GM12878 (cell line): ENCODE measurements around the gene CDKL4. TPM values are rescaled to one million over a fixed set of nuclear protein-coding genes. Genes with fewer than 3 reads are reported as not detected.

ENCODE experiments used
- ATAC-seq: fragments of 200-7000 bp; cut with Tn5 transposase; 3 replicates; pipeline ENCODE4 v1.9.1; 2020; ENCODE audit warnings: mild to moderate bottlenecking, moderate library complexity
- BruUV-seq: library from RNA; stranded (reverse); fragments of 400-500 nt; replicated peaks from 2 replicates; lab custom pipeline; 2021; lab: Mats Ljungman, UMichigan
- CTCF ChIA-PET: fragments of 300-600 bp; sonication (Branson Sonifier 250); formaldehyde crosslinking; extraction: SDS; loops from one replicate; lab custom pipeline; 2021; ENCODE audit warnings: inconsistent platforms; lab: Yijun Ruan, JAX
- POLR2A ChIA-PET: fragments of 350-600 bp; formaldehyde crosslinking; extraction: SDS; loops from one replicate; lab custom pipeline; 2021; ENCODE audit warnings: inconsistent platforms; lab: Charles Lee
- RAD21 ChIA-PET: fragments of 300-600 bp; sonication (Branson Sonifier 250); formaldehyde crosslinking; loops from one replicate; lab custom pipeline; 2023; ENCODE audit warnings: antibody characterized with exemption; ENCODE audit not compliant: unreplicated experiment; lab: Charles Lee
- SMC1A ChIA-PET: fragments of 300-600 bp; sonication (Branson Sonifier 250); formaldehyde crosslinking; loops from one replicate; lab custom pipeline; 2023; ENCODE audit not compliant: unreplicated experiment, uncharacterized antibody; lab: Charles Lee
- DNase-seq: peaks from one replicate; pipeline ENCODE4 v3.0.0-alpha.2; 2011; ENCODE audit warnings: low read depth, low spot score
- FAIRE-seq: peaks from 3 replicates; lab custom pipeline; 2011; peaks lifted over from hg19 to GRCh38; lab: Jason Lieb, UNC
- H2AFZ ChIP-seq: 2 replicates; pipeline ENCODE4 v1.6.0; 2011; ENCODE audit warnings: low read depth, low read length, control low read depth; ENCODE audit not compliant: control insufficient read depth
- H3K27ac ChIP-seq: 2 replicates; pipeline ENCODE4 v1.5.1; 2011; ENCODE audit warnings: control low read depth; ENCODE audit not compliant: control insufficient read depth, insufficient read depth
- H3K27me3 ChIP-seq, 2 experiments: replicated peaks in 1 of 2; 2 replicates each; pipeline versions ENCODE4 v1.6.0 to v1.6.1; 2011; ENCODE audit warnings: low read length in 1 of 2; ENCODE audit not compliant: control insufficient read depth in 2 of 2, insufficient read depth in 2 of 2
- H3K36me3 ChIP-seq, 2 experiments: 2 replicates each; pipeline ENCODE4 v1.5.1; 2011; ENCODE audit warnings: low read length in 1 of 2; ENCODE audit not compliant: control insufficient read depth in 2 of 2, insufficient read depth in 2 of 2
- H3K4me1 ChIP-seq: 2 replicates; pipeline ENCODE4 v1.6.1; 2011; ENCODE audit warnings: mild to moderate bottlenecking, low read length, moderate library complexity, mixed read lengths; ENCODE audit not compliant: control insufficient read depth, insufficient read depth
- H3K4me2 ChIP-seq: 2 replicates; pipeline ENCODE4 v1.6.0; 2011; ENCODE audit warnings: control low read depth; ENCODE audit not compliant: control insufficient read depth, insufficient read depth
- H3K4me3 ChIP-seq: fragments of 200-600 bp; sonication (generic); 2 replicates; pipeline ENCODE4 v1.5.1; 2016
- H3K79me2 ChIP-seq: 2 replicates; pipeline ENCODE4 v1.6.0; 2011; ENCODE audit warnings: low read length; ENCODE audit not compliant: control insufficient read depth, insufficient read depth
- H3K9ac ChIP-seq: 2 replicates; pipeline ENCODE4 v1.8.0; 2011; ENCODE audit warnings: low read length, control low read depth, mixed read lengths; ENCODE audit not compliant: control insufficient read depth, insufficient read depth
- H3K9me3 ChIP-seq: replicated peaks from 3 replicates; pipeline ENCODE4 v1.5.1; 2011; ENCODE audit warnings: mild to moderate bottlenecking, low read length; ENCODE audit not compliant: control insufficient read depth, insufficient read depth
- H4K20me1 ChIP-seq: 2 replicates; pipeline ENCODE4 v1.6.0; 2011; ENCODE audit not compliant: control insufficient read depth, insufficient read depth
- CHD4 ChIP-seq: fragments of 200-600 bp; sonication (generic); IDR thresholded peaks from 2 replicates; pipeline ENCODE4 v1.6.1; 2016; ENCODE audit warnings: mild to moderate bottlenecking
- CREM ChIP-seq: IDR thresholded peaks from 2 replicates; pipeline ENCODE4 v1.6.1; 2014; ENCODE audit warnings: antibody characterized with exemption, low read depth
- RCOR1 ChIP-seq: conservative IDR thresholded peaks from 2 replicates; pipeline ENCODE4 v1.6.1; 2012; ENCODE audit warnings: low read depth, low read length, improper control_type of control experiment
- RELB ChIP-seq: fragments of 450-650 bp; IDR thresholded peaks from 2 replicates; pipeline ENCODE4 v1.6.1; 2017; ENCODE audit warnings: low read depth, mild to moderate bottlenecking, moderate library complexity
- SPI1 ChIP-seq: IDR thresholded peaks from 2 replicates; pipeline ENCODE4 v1.6.1; 2011; ENCODE audit warnings: low read depth, mild to moderate bottlenecking, low read length, moderate library complexity, borderline replicate concordance; ENCODE audit not compliant: insufficient read depth
- WGBS: methylation state at CpG from one replicate; pipeline ENCODE4 v1.1.6; 2016; ENCODE audit warnings: low lambda C conversion rate; ENCODE audit not compliant: insufficient replicate concordance, insufficient coverage; ENCODE audit errors: missing lambda C conversion rate; 5-methylcytosine and 5-hydroxymethylcytosine counted together
- in situ Hi-C: fragments of 300-500 bp; cut with MboI; formaldehyde crosslinking; loops from 9 replicates; pipeline ENCODE4 v1.14.3; 2018; ENCODE audit warnings: mixed read lengths
- intact Hi-C: fragments of 100-400 bp; cut with micrococcal nuclease; formaldehyde crosslinking; loops from one replicate; pipeline ENCODE4 v1.14.2; 2022; ENCODE audit not compliant: unreplicated experiment
- polyA plus RNA-seq, 11 experiments: library from polyadenylated mRNA; depleted of rRNA in 4 of 11; unstranded in 6 of 11; stranded (reverse) in 5 of 11; fragments of >200 nt; fragmentation: Nextera tagmentation in 4 of 11; fragmentation: Illumina TruSeq in 1 of 11; extraction: Ambion mirVana in 4 of 11; extraction: Trizol in 1 of 11; gene quantifications; 1 replicate in 1 of 11; 2 replicates in 10 of 11; pipeline versions ENCODE4 v1.2.1 to v1.2.3, GENCODE V29; 2011 to 2016; ENCODE audit warnings: inconsistent platforms in 2 of 11, missing spikeins in 2 of 11, low read depth in 1 of 11
- total RNA-seq, 4 experiments: library from RNA; depleted of rRNA in 3 of 4; stranded (reverse); fragments of >200 nt in 3 of 4; fragmentation: Illumina TruSeq in 1 of 4; extraction: Trizol in 1 of 4; gene quantifications; 2 replicates each; pipeline versions ENCODE4 v1.2.1 to v1.2.3, GENCODE V29; 2013 to 2021
- TF ChIP-seq, protein P1 (sequence below), 3 experiments: IDR thresholded peaks in 2 of 3; conservative IDR thresholded peaks in 1 of 3; 2 replicates each; pipeline ENCODE4 v1.5.1; 2011; ENCODE audit warnings: low read depth in 3 of 3, low read length in 3 of 3, mild to moderate bottlenecking in 3 of 3, control low read depth in 2 of 3, moderate library complexity in 2 of 3, inconsistent platforms in 1 of 3, mixed read lengths in 1 of 3; ENCODE audit not compliant: control insufficient read depth in 2 of 3, insufficient read depth in 1 of 3; ENCODE audit errors: extremely low read depth in 1 of 3
- TF ChIP-seq, protein P2 (sequence below): fragments of 450-650 bp; formaldehyde crosslinking; IDR thresholded peaks from 2 replicates; pipeline ENCODE4 v1.4.0; 2022; ENCODE audit warnings: mild to moderate bottlenecking, moderate library complexity

The CDKL4 gene
- total and polyA plus RNA-seq, 10 of the 15 experiments (the other 5 are each of a cell fraction or from before 2014, with no cell fraction given) = not detected

GRCh38 chr2:39247512-39248043 is 3.8 kb upstream of the CDKL4 start:
- no TSS peak for BruUV-seq
- intact Hi-C loops (no loop called here), in situ Hi-C loops (no loop called here)
- no peak for ATAC-seq
- H3K36me3 ChIP-seq = no peaks in the 10 kb centered on the region
- ChIA-PET CTCF (no interaction called here), POLR2A (no interaction called here), SMC1A (no interaction called here), RAD21 (no interaction called here)
- no peaks in the 10 kb centered on the region for H4K20me1 ChIP-seq
- DNase-seq = no peak
- no peaks in the 10 kb centered on the region; the same call in 2 of the 3 replicates for H3K9me3 ChIP-seq
- H3K9ac ChIP-seq = no peak overlapping the region
- no peak overlapping the region for H2AFZ ChIP-seq
- H3K4me1 ChIP-seq = no peaks in the 10 kb centered on the region
- H3K4me3 ChIP-seq = no peak overlapping the region
- no peak overlapping the region for H3K27ac ChIP-seq
- TF ChIP-seq, protein P1, sequence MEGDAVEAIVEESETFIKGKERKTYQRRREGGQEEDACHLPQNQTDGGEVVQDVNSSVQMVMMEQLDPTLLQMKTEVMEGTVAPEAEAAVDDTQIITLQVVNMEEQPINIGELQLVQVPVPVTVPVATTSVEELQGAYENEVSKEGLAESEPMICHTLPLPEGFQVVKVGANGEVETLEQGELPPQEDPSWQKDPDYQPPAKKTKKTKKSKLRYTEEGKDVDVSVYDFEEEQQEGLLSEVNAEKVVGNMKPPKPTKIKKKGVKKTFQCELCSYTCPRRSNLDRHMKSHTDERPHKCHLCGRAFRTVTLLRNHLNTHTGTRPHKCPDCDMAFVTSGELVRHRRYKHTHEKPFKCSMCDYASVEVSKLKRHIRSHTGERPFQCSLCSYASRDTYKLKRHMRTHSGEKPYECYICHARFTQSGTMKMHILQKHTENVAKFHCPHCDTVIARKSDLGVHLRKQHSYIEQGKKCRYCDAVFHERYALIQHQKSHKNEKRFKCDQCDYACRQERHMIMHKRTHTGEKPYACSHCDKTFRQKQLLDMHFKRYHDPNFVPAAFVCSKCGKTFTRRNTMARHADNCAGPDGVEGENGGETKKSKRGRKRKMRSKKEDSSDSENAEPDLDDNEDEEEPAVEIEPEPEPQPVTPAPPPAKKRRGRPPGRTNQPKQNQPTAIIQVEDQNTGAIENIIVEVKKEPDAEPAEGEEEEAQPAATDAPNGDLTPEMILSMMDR (IDR thresholded peaks at IDR 0.05 in 2 of 3, conservative IDR thresholded peaks at IDR 0.05 in 1 of 3; ENCODE audit: control insufficient read depth in 2 of 3, extremely low read depth in 1 of 3, insufficient read depth in 1 of 3, low read depth in 3 of 3, low read length in 3 of 3) = no peak
- TF ChIP-seq CHD4 = no peak
- FAIRE-seq = no peak
- no peaks in the 10 kb centered on the region for H3K27me3 ChIP-seq
- 82% methylated on average over 6 of the region's 6 CpGs for WGBS
- no peak overlapping the region for H3K4me2 ChIP-seq
- no peaks in the 10 kb centered on the region for H3K79me2 ChIP-seq

DNA sequence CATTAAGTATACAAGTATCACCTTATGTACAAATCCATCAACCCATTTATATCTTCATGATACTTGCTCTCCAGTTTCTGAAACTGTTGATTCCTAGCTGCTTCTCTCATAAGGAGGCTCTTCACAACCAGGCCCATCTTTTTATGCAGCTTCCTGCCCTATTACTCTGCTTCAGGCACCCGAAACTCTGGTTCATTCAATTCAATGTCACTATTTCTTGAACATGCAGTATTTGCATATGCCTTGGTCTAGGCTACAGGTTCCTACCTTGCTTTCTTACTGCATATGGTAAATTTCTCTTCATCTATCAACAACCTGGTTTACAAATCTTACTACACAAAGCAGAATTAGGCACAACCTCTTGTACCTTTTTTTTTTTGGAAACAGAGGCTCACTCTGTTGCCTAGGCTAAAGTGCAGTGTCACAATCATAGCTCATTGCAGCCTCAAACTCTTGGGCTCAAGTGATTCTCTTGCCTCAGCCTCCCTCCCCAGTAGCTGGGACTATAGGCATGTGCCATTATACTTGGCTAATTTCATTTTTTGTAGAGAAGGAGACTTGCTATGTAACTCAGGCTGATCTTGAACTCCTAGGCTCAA is 2.7 kb upstream of the CDKL4 start:
- in situ Hi-C loops = no loop called here
- H3K9me3 ChIP-seq = no peaks in the 10 kb centered on the region; the same call in 2 of the 3 replicates
- CTCF ChIA-PET = interaction anchor here (2.0 kb wide), 1 partner anchor 299 kb away, joined by 7 read pairs; no protein-coding TSS in a partner anchor
- TF ChIP-seq CREM (no peak), SPI1 (no peak), RCOR1 (no peak), RELB (no peak)
- TF ChIP-seq, protein P2, sequence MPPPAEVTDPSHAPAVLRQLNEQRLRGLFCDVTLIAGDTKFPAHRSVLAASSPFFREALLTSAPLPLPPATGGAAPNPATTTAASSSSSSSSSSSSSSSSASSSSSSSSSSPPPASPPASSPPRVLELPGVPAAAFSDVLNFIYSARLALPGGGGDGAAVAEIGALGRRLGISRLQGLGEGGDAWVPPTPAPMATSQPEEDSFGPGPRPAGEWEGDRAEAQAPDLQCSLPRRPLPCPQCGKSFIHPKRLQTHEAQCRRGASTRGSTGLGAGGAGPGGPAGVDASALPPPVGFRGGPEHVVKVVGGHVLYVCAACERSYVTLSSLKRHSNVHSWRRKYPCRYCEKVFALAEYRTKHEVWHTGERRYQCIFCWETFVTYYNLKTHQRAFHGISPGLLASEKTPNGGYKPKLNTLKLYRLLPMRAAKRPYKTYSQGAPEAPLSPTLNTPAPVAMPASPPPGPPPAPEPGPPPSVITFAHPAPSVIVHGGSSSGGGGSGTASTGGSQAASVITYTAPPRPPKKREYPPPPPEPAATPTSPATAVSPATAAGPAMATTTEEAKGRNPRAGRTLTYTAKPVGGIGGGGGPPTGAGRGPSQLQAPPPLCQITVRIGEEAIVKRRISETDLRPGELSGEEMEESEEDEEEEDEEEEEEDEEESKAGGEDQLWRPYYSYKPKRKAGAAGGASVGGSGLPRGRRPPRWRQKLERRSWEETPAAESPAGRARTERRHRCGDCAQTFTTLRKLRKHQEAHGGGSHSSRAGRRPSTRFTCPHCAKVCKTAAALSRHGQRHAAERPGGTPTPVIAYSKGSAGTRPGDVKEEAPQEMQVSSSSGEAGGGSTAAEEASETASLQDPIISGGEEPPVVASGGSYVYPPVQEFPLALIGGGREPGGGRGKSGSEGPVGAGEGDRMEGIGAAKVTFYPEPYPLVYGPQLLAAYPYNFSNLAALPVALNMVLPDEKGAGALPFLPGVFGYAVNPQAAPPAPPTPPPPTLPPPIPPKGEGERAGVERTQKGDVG (CRISPR knock-in tag) = no peak

More for the DNA sequence above, 2.7 kb upstream of the CDKL4 start:
- no peaks in the 10 kb centered on the region for H4K20me1 ChIP-seq
- ChIA-PET SMC1A (no interaction called here), RAD21 (no interaction called here), POLR2A (no interaction called here)
- H3K27ac ChIP-seq = no peak overlapping the region
- ATAC-seq (no peak), DNase-seq (no peak), FAIRE-seq (no peak)
- intact Hi-C loops = no loop called here
- H2AFZ ChIP-seq = no peak overlapping the region
- no peaks in the 10 kb centered on the region for H3K27me3 ChIP-seq
- H3K4me2 ChIP-seq = no peak overlapping the region
- WGBS = 33% methylated on average over 1 of the region's 1 CpG
- no peaks in the 10 kb centered on the region for H3K36me3 ChIP-seq
- no peaks in the 10 kb centered on the region for H3K4me1 ChIP-seq
- H3K9ac ChIP-seq = no peak overlapping the region
- no TSS peak for BruUV-seq
- H3K79me2 ChIP-seq = no peaks in the 10 kb centered on the region
- no peak overlapping the region for H3K4me3 ChIP-seq
